GM19239 (cell line): ENCODE data around the gene ANXA5.
"Not testable (repeated sequence)": the region's sequence is repeated elsewhere in the genome, so short reads cannot be mapped to it uniquely, and the experiment has no call there.

Source experiments
- DNase-seq: peaks from one replicate; pipeline ENCODE4 v3.0.0; 2011; ENCODE audit warnings: low spot score; ENCODE audit not compliant: insufficient read length
- FAIRE-seq: peaks from 2 replicates; lab custom pipeline; 2011; peaks lifted over from hg19 to GRCh38; lab: Jason Lieb, UNC

The ANXA5 gene

GRCh38 chr4:121684016-121684415 is 12.8 kb downstream of the ANXA5 start:
- DNase-seq: no peak
- FAIRE-seq: no peak

GRCh38 chr4:121680571-121680970 is 16.2 kb downstream of the ANXA5 start:
- FAIRE-seq (no peak), DNase-seq (no peak)

GRCh38 chr4:121679951-121680350 is 16.8 kb downstream of the ANXA5 start:
- no peak for DNase-seq
- no peak for FAIRE-seq

- FAIRE-seq: no peak
- no peak for DNase-seq
Observed at GRCh38 chr4:121679267-121679666, 17.5 kb downstream of the ANXA5 start.

GRCh38 chr4:121677524-121677923 is 19.3 kb downstream of the ANXA5 start:
- FAIRE-seq: no peak
- DNase-seq: no peak

GRCh38 chr4:121676345-121677075 is 20.3 kb downstream of the ANXA5 start:
- FAIRE-seq (no peak), DNase-seq (no peak)

- DNase-seq (no peak), FAIRE-seq (no peak)
Observed at GRCh38 chr4:121675715-121676114, 21.1 kb downstream of the ANXA5 start.

- DNase-seq (no peak), FAIRE-seq (no peak)
Observed at GRCh38 chr4:121674696-121675095, 22.1 kb downstream of the ANXA5 start.

GRCh38 chr4:121674191-121674590 is 22.6 kb downstream of the ANXA5 start:
- no peak for DNase-seq
- no peak for FAIRE-seq

GRCh38 chr4:121669163-121669550 is 27.6 kb downstream of the ANXA5 start:
- FAIRE-seq: peak; percentile 62
- no peak for DNase-seq

GRCh38 chr4:121668368-121669162 is 28.2 kb downstream of the ANXA5 start:
- DNase-seq: no peak
- FAIRE-seq: no peak

GRCh38 chr4:121666091-121666679 is 30.6 kb downstream of the ANXA5 start:
- DNase-seq (no peak), FAIRE-seq (no peak)

GRCh38 chr4:121665371-121665770 is 31.4 kb downstream of the ANXA5 start:
- no peak for DNase-seq
- FAIRE-seq: peak; percentile 28

GRCh38 chr4:121662225-121662624 is 34.6 kb downstream of the ANXA5 start:
- FAIRE-seq (no peak), DNase-seq (no peak)

GRCh38 chr4:121660175-121660933 is 36.4 kb downstream of the ANXA5 start:
- not testable (repeated sequence) for DNase-seq, FAIRE-seq

GRCh38 chr4:121658125-121658524 is 38.7 kb downstream of the ANXA5 start:
- no peak for FAIRE-seq
- no peak for DNase-seq

- peak; percentile 84 for FAIRE-seq
- DNase-seq: no peak
Observed at GRCh38 chr4:121656269-121656641, 40.5 kb downstream of the ANXA5 start.

- FAIRE-seq (no peak), DNase-seq (no peak)
Observed at GRCh38 chr4:121655320-121656268, 41.2 kb downstream of the ANXA5 start.

GRCh38 chr4:121654738-121655137 is 42.0 kb downstream of the ANXA5 start:
- DNase-seq: peak; percentile 5
- peak; percentile 83 for FAIRE-seq
